GM12891 (cell line): Measurements from ENCODE around the gene MROH2A.

Experiments
- DNase-seq: peaks from one replicate; pipeline ENCODE4 v3.0.0; 2011; ENCODE audit warnings: low spot score; ENCODE audit not compliant: insufficient read length
- FAIRE-seq: peaks from 2 replicates; lab custom pipeline; 2011; peaks lifted over from hg19 to GRCh38; lab: Jason Lieb, UNC
- PAX5 ChIP-seq: IDR thresholded peaks from 2 replicates; pipeline ENCODE4 v1.6.1; 2011; ENCODE audit warnings: low read length, moderate library complexity, mild to moderate bottlenecking; ENCODE audit not compliant: insufficient read depth, severe bottlenecking
- POLR2A ChIP-seq: IDR thresholded peaks from 2 replicates; pipeline ENCODE4 v1.6.1; 2011; ENCODE audit warnings: low read depth, low read length, control low read depth
- POLR2AphosphoS5 ChIP-seq: IDR thresholded peaks from 2 replicates; pipeline ENCODE4 v1.6.1; 2011; ENCODE audit warnings: low read depth, low read length, control low read depth
- POU2F2 ChIP-seq: IDR thresholded peaks from 2 replicates; pipeline ENCODE4 v1.6.1; 2011; ENCODE audit warnings: low read depth, mild to moderate bottlenecking, control low read depth, low read length, moderate library complexity
- SPI1 ChIP-seq: IDR thresholded peaks from 2 replicates; pipeline ENCODE4 v1.6.1; 2011; ENCODE audit warnings: low read depth, low read length, control low read depth
- TAF1 ChIP-seq: IDR thresholded peaks from 2 replicates; pipeline ENCODE4 v1.6.1; 2011; ENCODE audit warnings: low read depth, low read length, control low read depth

The MROH2A gene

GRCh38 chr2:233803292-233803911, 25.3 kb downstream of the MROH2A start:
- no peak for DNase-seq
- no peak for FAIRE-seq
- TF ChIP-seq SPI1, result no peak
- TF ChIP-seq TAF1, result no peak
- TF ChIP-seq POLR2AphosphoS5, result no peak
- TF ChIP-seq PAX5, result no peak
- TF ChIP-seq POLR2A, result no peak
- no peak for TF ChIP-seq POU2F2

- TF ChIP-seq POU2F2 (no peak), SPI1 (no peak), POLR2A (no peak), PAX5 (no peak), POLR2AphosphoS5 (no peak), TAF1 (no peak)
- DNase-seq (no peak), FAIRE-seq (no peak)
Observed at GRCh38 chr2:233803994-233804393, 25.9 kb downstream of the MROH2A start.

GRCh38 chr2:233807215-233807865, 29.2 kb downstream of the MROH2A start:
- DNase-seq (no peak), FAIRE-seq (no peak)
- TF ChIP-seq TAF1, result no peak
- no peak for TF ChIP-seq PAX5
- no peak for TF ChIP-seq POU2F2
- TF ChIP-seq SPI1, result no peak
- no peak for TF ChIP-seq POLR2A
- TF ChIP-seq POLR2AphosphoS5, result no peak

GRCh38 chr2:233807966-233808935, 30.1 kb downstream of the MROH2A start:
- no peak for FAIRE-seq
- TF ChIP-seq POLR2AphosphoS5 (no peak), SPI1 (no peak), TAF1 (no peak), POLR2A (no peak), PAX5 (no peak), POU2F2 (no peak)
- DNase-seq, result no peak

GRCh38 chr2:233810385-233810784, 32.3 kb downstream of the MROH2A start:
- no peak for DNase-seq
- no peak for TF ChIP-seq POU2F2
- no peak for TF ChIP-seq PAX5
- TF ChIP-seq POLR2AphosphoS5, result no peak
- TF ChIP-seq TAF1, result no peak
- TF ChIP-seq POLR2A, result no peak
- TF ChIP-seq SPI1, result no peak
- FAIRE-seq, result no peak

- DNase-seq (no peak), FAIRE-seq (no peak)
- TF ChIP-seq POLR2AphosphoS5 (no peak), POU2F2 (no peak), TAF1 (no peak), POLR2A (no peak), PAX5 (no peak), SPI1 (no peak)
Observed at GRCh38 chr2:233811087-233811486, 33.0 kb downstream of the MROH2A start.

GRCh38 chr2:233811732-233812131, 33.6 kb downstream of the MROH2A start:
- TF ChIP-seq SPI1 (no peak), POLR2A (no peak), PAX5 (no peak), POU2F2 (no peak), POLR2AphosphoS5 (no peak), TAF1 (no peak)
- DNase-seq (no peak), FAIRE-seq (no peak)

GRCh38 chr2:233813236-233814055, 35.3 kb downstream of the MROH2A start:
- DNase-seq (no peak), FAIRE-seq (no peak)
- TF ChIP-seq POU2F2, result no peak
- no peak for TF ChIP-seq POLR2AphosphoS5
- TF ChIP-seq TAF1, result no peak
- no peak for TF ChIP-seq POLR2A
- TF ChIP-seq PAX5, result no peak
- TF ChIP-seq SPI1, result no peak

- TF ChIP-seq POU2F2 (no peak), TAF1 (no peak), SPI1 (no peak), POLR2AphosphoS5 (no peak), POLR2A (no peak), PAX5 (no peak)
- no peak for DNase-seq
- FAIRE-seq, result no peak
Observed at GRCh38 chr2:233814056-233814835, 36.1 kb downstream of the MROH2A start.
